Osteocyte (in vitro differentiated cells): Measurements from ENCODE around the gene PHYHIPL. TPM values are rescaled to one million over a fixed set of nuclear protein-coding genes. Genes with fewer than 3 reads are reported as not detected.

ENCODE experiments used
- DNase-seq: peaks from one replicate; pipeline ENCODE4 v3.0.0; 2021; ENCODE audit warnings: mixed read lengths; ENCODE audit not compliant: unreplicated experiment; ENCODE audit errors: extremely low spot score
- H3K27ac Mint-ChIP-seq: one replicate; pipeline ENCODE4 v1.8.0; 2021; ENCODE audit warnings: mild to moderate bottlenecking, mixed read lengths; ENCODE audit not compliant: unreplicated experiment
- H3K27me3 Mint-ChIP-seq: one replicate; pipeline ENCODE4 v1.8.0; 2021; ENCODE audit warnings: mixed read lengths; ENCODE audit not compliant: unreplicated experiment
- H3K36me3 Mint-ChIP-seq: one replicate; pipeline ENCODE4 v1.8.0; 2021; ENCODE audit warnings: mixed read lengths; ENCODE audit not compliant: unreplicated experiment
- H3K4me1 Mint-ChIP-seq: one replicate; pipeline ENCODE4 v1.8.0; 2021; ENCODE audit warnings: mixed read lengths; ENCODE audit not compliant: unreplicated experiment
- H3K4me3 Mint-ChIP-seq: one replicate; pipeline ENCODE4 v1.8.0; 2021; ENCODE audit warnings: mild to moderate bottlenecking, moderate library complexity, mixed read lengths; ENCODE audit not compliant: unreplicated experiment
- H3K9me3 Mint-ChIP-seq: one replicate; pipeline ENCODE4 v1.8.0; 2021; ENCODE audit warnings: mixed read lengths; ENCODE audit not compliant: unreplicated experiment
- total RNA-seq: library from RNA; stranded (reverse); gene quantifications from 2 replicates; pipeline ENCODE4 v1.2.1, GENCODE V29; 2021
- TF ChIP-seq, protein P1 (sequence below): fragments of 200-600 bp; sonication (generic); IDR thresholded peaks from 2 replicates; pipeline ENCODE4 v1.5.0; 2021; ENCODE audit warnings: antibody characterized with exemption, mild to moderate bottlenecking, moderate library complexity

Gene PHYHIPL
- total RNA-seq, 1 donor from 2014 or later, result not detected

GRCh38 chr10:59285073-59285472 is 108.6 kb downstream of the PHYHIPL start:
- no peaks in the 10 kb centered on the region for H3K36me3 Mint-ChIP-seq
- H3K4me3 Mint-ChIP-seq, result no peak overlapping the region
- H3K9me3 Mint-ChIP-seq, result no peaks in the 10 kb centered on the region
- H3K4me1 Mint-ChIP-seq, result no peaks in the 10 kb centered on the region
- TF ChIP-seq, protein P1, sequence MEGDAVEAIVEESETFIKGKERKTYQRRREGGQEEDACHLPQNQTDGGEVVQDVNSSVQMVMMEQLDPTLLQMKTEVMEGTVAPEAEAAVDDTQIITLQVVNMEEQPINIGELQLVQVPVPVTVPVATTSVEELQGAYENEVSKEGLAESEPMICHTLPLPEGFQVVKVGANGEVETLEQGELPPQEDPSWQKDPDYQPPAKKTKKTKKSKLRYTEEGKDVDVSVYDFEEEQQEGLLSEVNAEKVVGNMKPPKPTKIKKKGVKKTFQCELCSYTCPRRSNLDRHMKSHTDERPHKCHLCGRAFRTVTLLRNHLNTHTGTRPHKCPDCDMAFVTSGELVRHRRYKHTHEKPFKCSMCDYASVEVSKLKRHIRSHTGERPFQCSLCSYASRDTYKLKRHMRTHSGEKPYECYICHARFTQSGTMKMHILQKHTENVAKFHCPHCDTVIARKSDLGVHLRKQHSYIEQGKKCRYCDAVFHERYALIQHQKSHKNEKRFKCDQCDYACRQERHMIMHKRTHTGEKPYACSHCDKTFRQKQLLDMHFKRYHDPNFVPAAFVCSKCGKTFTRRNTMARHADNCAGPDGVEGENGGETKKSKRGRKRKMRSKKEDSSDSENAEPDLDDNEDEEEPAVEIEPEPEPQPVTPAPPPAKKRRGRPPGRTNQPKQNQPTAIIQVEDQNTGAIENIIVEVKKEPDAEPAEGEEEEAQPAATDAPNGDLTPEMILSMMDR, result no peak
- no peak overlapping the region for H3K27ac Mint-ChIP-seq
- DNase-seq, result no peak
- peaks cover 12% of the 10 kb centered on the region for H3K27me3 Mint-ChIP-seq

DNA sequence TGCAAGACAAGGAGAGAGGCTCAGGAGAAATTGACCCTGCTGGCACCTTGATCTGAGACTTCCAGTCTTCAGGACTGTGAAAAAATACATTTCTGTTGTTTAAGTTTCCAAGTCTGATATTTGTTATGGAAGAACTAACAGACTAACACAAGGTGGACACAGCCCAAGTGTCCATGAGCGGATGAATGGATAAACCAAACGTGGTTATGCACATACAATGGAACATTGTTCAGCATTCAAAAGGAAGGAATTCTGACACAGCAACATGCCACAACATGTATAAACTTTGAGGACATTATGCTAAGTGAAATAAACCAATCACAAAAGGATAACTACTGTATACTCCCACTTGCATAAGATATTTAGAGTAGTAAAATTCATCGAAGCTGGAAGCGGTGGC is 109.4 kb downstream of the PHYHIPL start:
- Mint-ChIP-seq H3K27ac (no peak overlapping the region), H3K9me3 (no peaks in the 10 kb centered on the region), H3K36me3 (no peaks in the 10 kb centered on the region), H3K4me1 (no peaks in the 10 kb centered on the region), H3K27me3 (peaks cover 12% of the 10 kb centered on the region), H3K4me3 (no peak overlapping the region)
- no peak for DNase-seq
- TF ChIP-seq, protein P1, result no peak

DNA sequence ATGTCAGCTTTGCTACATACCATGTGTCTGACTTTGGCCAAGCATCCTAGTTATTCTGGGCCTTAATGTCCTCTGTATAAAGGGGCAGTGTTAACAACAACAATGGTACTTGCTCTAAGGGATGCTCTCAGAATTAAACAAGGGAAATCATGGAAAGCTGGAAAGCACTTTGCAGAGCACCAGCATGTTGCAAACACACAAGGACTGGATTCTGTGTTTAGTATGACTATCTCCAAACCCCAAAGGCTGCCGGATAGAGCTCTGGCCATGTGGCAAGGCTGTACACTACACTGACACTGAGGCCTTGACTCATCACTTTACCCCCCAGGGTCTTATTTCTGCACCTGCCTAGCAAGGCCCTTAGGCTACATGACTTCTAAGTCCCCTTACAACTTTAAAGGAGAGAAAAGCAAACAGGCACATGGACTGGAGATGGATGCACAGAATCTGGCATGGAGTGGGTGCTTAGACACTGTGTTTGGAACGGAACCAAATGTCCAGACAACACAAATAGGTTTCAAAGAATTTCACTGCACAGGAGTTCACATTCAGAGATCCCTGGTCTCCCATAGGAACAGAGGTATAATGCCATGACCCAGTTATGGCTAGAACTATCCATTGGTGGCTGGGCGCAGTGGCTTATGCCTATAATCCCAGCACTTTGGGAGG is 111.3 kb downstream of the PHYHIPL start:
- TF ChIP-seq, protein P1, result no peak
- DNase-seq, result no peak
- H3K36me3 Mint-ChIP-seq, result no peaks in the 10 kb centered on the region
- no peak overlapping the region for H3K4me3 Mint-ChIP-seq
- H3K27ac Mint-ChIP-seq, result no peak overlapping the region
- H3K9me3 Mint-ChIP-seq, result no peaks in the 10 kb centered on the region
- H3K4me1 Mint-ChIP-seq, result no peaks in the 10 kb centered on the region
- H3K27me3 Mint-ChIP-seq, result peaks cover 6% of the 10 kb centered on the region

GRCh38 chr10:59289853-59290252 is 113.4 kb downstream of the PHYHIPL start:
- no peaks in the 10 kb centered on the region for H3K9me3 Mint-ChIP-seq
- TF ChIP-seq, protein P1, result no peak
- no peaks in the 10 kb centered on the region for H3K4me1 Mint-ChIP-seq
- DNase-seq, result no peak
- H3K4me3 Mint-ChIP-seq, result no peak overlapping the region
- H3K27ac Mint-ChIP-seq, result no peak overlapping the region
- no peaks in the 10 kb centered on the region for H3K36me3 Mint-ChIP-seq
- peaks cover 7% of the 10 kb centered on the region for H3K27me3 Mint-ChIP-seq

GRCh38 chr10:59290448-59290847 is 114.0 kb downstream of the PHYHIPL start:
- Mint-ChIP-seq H3K4me1 (no peaks in the 10 kb centered on the region), H3K27me3 (peaks cover 9% of the 10 kb centered on the region), H3K36me3 (no peaks in the 10 kb centered on the region), H3K4me3 (no peak overlapping the region), H3K9me3 (no peaks in the 10 kb centered on the region), H3K27ac (no peak overlapping the region)
- TF ChIP-seq, protein P1, result no peak
- DNase-seq, result no peak

Other genes starting within 250 kb of the PHYHIPL start
- 2.3 and 3.2 TPM in 2 replicates for gene FAM13C, start 185.9 kb downstream of the PHYHIPL start, total RNA-seq